ENCODE results near the gene PRXL2C. TPM values are rescaled to one million over a fixed set of nuclear protein-coding genes. Genes with fewer than 3 reads are reported as not detected.

The PRXL2C gene
- polyA plus RNA-seq, 1 donor from 2014 or later, result 0.12 TPM

- Histone ChIP-seq H4K20me1 (ENCODE audit: insufficient read depth) (no peaks in the 10 kb centered on the region), H3K79me2 (replicated peaks; ENCODE audit: insufficient read depth, low read length) (no peaks in the 10 kb centered on the region), H3K9me3 (ENCODE audit: low read length) (no peaks in the 10 kb centered on the region), H3K4me2 (ENCODE audit: low read length) (no peak overlapping the region), H3F3A (ENCODE audit: insufficient read depth, low read length, poor library complexity, severe bottlenecking) (no peaks in the 10 kb centered on the region), H3K27me3 (ENCODE audit: insufficient read depth, low read depth, low read length) (peaks cover 4% of the 10 kb centered on the region), H3K9ac (ENCODE audit: low read length) (no peak overlapping the region), H3K27ac (ENCODE audit: low read length) (no peak overlapping the region), H3K4me3 (ENCODE audit: low read length) (no peak overlapping the region), H2AFZ (ENCODE audit: low read depth, low read length) (no peak overlapping the region), H3K36me3 (ENCODE audit: insufficient read depth, low read length) (no peaks in the 10 kb centered on the region), H3K9me2 (ENCODE audit: insufficient read depth, low read length) (no peaks in the 10 kb centered on the region)
- TF ChIP-seq MXI1 (conservative IDR thresholded peaks at IDR 0.05; ENCODE audit: poor library complexity, severe bottlenecking) (no peak), RAD21 (conservative IDR thresholded peaks at IDR 0.05) (no peak), POLR2AphosphoS5 (IDR thresholded peaks at IDR 0.05) (no peak), REST (IDR thresholded peaks at IDR 0.05; ENCODE audit: borderline replicate concordance) (no peak), SMC3 (conservative IDR thresholded peaks at IDR 0.05; ENCODE audit: poor library complexity) (no peak), EZH2 (IDR thresholded peaks at IDR 0.05; ENCODE audit: borderline replicate concordance, insufficient read depth, low read length, poor library complexity, severe bottlenecking) (no peak), TAF1 (IDR thresholded peaks at IDR 0.05; ENCODE audit: low read depth) (no peak)
- TF ChIP-seq, protein P1, sequence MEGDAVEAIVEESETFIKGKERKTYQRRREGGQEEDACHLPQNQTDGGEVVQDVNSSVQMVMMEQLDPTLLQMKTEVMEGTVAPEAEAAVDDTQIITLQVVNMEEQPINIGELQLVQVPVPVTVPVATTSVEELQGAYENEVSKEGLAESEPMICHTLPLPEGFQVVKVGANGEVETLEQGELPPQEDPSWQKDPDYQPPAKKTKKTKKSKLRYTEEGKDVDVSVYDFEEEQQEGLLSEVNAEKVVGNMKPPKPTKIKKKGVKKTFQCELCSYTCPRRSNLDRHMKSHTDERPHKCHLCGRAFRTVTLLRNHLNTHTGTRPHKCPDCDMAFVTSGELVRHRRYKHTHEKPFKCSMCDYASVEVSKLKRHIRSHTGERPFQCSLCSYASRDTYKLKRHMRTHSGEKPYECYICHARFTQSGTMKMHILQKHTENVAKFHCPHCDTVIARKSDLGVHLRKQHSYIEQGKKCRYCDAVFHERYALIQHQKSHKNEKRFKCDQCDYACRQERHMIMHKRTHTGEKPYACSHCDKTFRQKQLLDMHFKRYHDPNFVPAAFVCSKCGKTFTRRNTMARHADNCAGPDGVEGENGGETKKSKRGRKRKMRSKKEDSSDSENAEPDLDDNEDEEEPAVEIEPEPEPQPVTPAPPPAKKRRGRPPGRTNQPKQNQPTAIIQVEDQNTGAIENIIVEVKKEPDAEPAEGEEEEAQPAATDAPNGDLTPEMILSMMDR (IDR thresholded peaks at IDR 0.05; ENCODE audit: poor library complexity, severe bottlenecking), result no peak
These were observed 5.7 kb upstream of the PRXL2C start for GRCh38 chr9:96660692-96661248.

GRCh38 chr9:96654450-96655197 lies 493 bp downstream of the PRXL2C start:
- Histone ChIP-seq H3K4me2 (ENCODE audit: low read length) (no peak overlapping the region), H3K9ac (ENCODE audit: low read length) (peak overlapping the region; percentile 9), H4K20me1 (ENCODE audit: insufficient read depth) (no peaks in the 10 kb centered on the region), H3F3A (ENCODE audit: insufficient read depth, low read length, poor library complexity, severe bottlenecking) (no peaks in the 10 kb centered on the region), H3K79me2 (replicated peaks; ENCODE audit: insufficient read depth, low read length) (no peaks in the 10 kb centered on the region), H3K36me3 (ENCODE audit: insufficient read depth, low read length) (no peaks in the 10 kb centered on the region), H3K9me3 (ENCODE audit: low read length) (no peaks in the 10 kb centered on the region), H2AFZ (ENCODE audit: low read depth, low read length) (no peak overlapping the region), H3K4me3 (ENCODE audit: low read length) (peak overlapping the region; percentile 58), H3K9me2 (ENCODE audit: insufficient read depth, low read length) (no peaks in the 10 kb centered on the region), H3K27me3 (ENCODE audit: insufficient read depth, low read depth, low read length) (peaks cover 16% of the 10 kb centered on the region), H3K27ac (ENCODE audit: low read length) (no peak overlapping the region)
- peak; percentile 36 for TF ChIP-seq SMC3 (conservative IDR thresholded peaks at IDR 0.05; ENCODE audit: poor library complexity)
- TF ChIP-seq MXI1 (conservative IDR thresholded peaks at IDR 0.05; ENCODE audit: poor library complexity, severe bottlenecking), result no peak
- TF ChIP-seq, protein P1 (IDR thresholded peaks at IDR 0.05; ENCODE audit: poor library complexity, severe bottlenecking), result peak; percentile 45
- TF ChIP-seq REST (IDR thresholded peaks at IDR 0.05; ENCODE audit: borderline replicate concordance), result no peak
- no peak for TF ChIP-seq TAF1 (IDR thresholded peaks at IDR 0.05; ENCODE audit: low read depth)
- peak; percentile 32 for TF ChIP-seq RAD21 (conservative IDR thresholded peaks at IDR 0.05)
- no peak for TF ChIP-seq POLR2AphosphoS5 (IDR thresholded peaks at IDR 0.05)
- no peak for TF ChIP-seq EZH2 (IDR thresholded peaks at IDR 0.05; ENCODE audit: borderline replicate concordance, insufficient read depth, low read length, poor library complexity, severe bottlenecking)
- no peak for TF ChIP-seq EP300 (conservative IDR thresholded peaks at IDR 0.05; ENCODE audit: poor library complexity, severe bottlenecking)
